NCI-H82 treated with DMSO at 0.1 percent for 48 hours (cell line): ENCODE results near the gene WWTR1.

ENCODE experiments used
- DNase-seq: peaks from one replicate; lab custom pipeline; 2025; ENCODE audit not compliant: unreplicated experiment; lab: John Stamatoyannopoulos, UW

Gene WWTR1

DNA sequence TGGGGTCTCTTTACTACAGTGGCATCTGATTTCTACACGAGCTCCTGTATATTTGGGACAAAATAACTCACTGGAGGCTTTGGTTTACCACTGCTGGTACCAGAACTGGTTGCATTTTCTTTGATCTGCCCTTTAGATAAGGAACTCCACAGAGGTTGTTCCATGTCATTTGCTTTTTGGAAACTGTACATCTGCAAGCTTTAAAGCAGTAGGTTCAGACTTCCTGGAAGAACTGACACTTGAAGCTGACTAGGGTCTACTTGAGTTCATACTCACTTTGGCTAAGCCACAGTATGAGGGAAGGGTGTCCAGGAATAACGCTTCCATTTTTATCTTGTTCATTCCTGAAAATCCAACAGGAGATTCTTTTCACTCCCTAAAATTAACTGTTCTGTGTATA lies 86.4 kb downstream of the WWTR1 start:
- DNase-seq: no peak

GRCh38 chr3:149570016-149570415 lies 87.8 kb downstream of the WWTR1 start:
- DNase-seq: no peak

- DNase-seq: no peak
Measured at GRCh38 chr3:149567381-149567780, 90.4 kb downstream of the WWTR1 start.

GRCh38 chr3:149566292-149566975 lies 91.4 kb downstream of the WWTR1 start:
- no peak for DNase-seq

- no peak for DNase-seq
Measured at GRCh38 chr3:149564079-149564478, 93.7 kb downstream of the WWTR1 start.

GRCh38 chr3:149563114-149563513 lies 94.7 kb downstream of the WWTR1 start:
- no peak for DNase-seq

GRCh38 chr3:149560617-149561016 lies 97.2 kb downstream of the WWTR1 start:
- no peak for DNase-seq

- DNase-seq: no peak
Measured at GRCh38 chr3:149560001-149560400, 97.8 kb downstream of the WWTR1 start.

DNA sequence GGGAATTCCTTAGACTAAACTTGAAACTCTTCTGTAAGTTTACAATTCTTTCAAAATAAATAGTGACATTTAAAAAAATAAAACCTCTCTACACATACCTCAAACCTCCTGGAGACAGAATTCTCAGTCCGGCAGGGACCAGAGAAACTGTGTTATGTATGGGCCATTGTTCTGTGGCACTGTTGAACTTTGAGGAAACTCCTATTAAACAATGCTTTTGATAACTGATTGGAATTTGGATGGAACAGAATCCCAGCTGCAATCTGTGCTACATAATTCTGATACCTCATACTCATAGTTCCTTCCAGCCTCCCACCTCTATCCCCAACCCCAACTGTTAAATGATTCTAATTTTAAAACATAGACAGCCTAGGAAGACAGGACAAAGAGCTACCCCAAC lies 98.3 kb downstream of the WWTR1 start:
- DNase-seq: no peak

- no peak for DNase-seq
Measured at GRCh38 chr3:149555927-149556326, 101.9 kb downstream of the WWTR1 start.

- DNase-seq: no peak
Measured at GRCh38 chr3:149554826-149555225, 103.0 kb downstream of the WWTR1 start.

DNA sequence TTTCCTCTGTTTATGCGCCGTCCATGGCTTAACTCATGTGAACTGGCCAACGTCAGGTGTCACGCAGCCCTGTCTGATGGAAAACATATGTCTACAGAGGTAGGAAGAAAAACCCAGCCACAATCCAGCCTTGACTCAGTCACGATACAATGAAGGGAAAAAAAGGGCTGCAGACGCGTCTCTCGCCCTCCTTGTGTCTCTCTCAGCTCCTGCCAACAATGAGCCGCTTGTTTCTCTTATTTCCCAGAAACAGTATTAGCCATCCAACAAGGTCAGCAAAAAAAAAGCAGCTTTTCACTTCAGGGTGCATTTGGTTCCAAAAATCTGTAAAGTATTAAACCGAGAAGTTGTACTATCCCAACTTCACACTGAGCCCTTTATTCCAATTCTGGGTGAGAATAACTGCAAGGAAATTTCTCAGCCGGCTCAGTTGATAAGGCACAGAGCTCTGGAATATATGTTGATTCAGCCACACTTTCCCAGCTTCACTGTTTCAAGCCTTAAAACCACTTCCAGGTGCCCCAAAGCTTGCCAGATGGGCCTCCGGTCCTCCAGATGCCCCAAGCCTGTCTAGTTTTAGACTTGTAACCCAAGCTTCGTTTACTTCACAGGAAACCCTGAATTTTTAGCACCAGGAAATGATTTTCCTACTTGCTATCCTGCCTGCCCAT lies 103.9 kb downstream of the WWTR1 start:
- no peak for DNase-seq

GRCh38 chr3:149552700-149553099 lies 105.1 kb downstream of the WWTR1 start:
- no peak for DNase-seq

- DNase-seq: no peak
Measured at GRCh38 chr3:149551500-149551899, 106.3 kb downstream of the WWTR1 start.

GRCh38 chr3:149548669-149549065 lies 109.2 kb downstream of the WWTR1 start:
- no peak for DNase-seq

GRCh38 chr3:149547954-149548668 lies 109.7 kb downstream of the WWTR1 start:
- DNase-seq: no peak

DNA sequence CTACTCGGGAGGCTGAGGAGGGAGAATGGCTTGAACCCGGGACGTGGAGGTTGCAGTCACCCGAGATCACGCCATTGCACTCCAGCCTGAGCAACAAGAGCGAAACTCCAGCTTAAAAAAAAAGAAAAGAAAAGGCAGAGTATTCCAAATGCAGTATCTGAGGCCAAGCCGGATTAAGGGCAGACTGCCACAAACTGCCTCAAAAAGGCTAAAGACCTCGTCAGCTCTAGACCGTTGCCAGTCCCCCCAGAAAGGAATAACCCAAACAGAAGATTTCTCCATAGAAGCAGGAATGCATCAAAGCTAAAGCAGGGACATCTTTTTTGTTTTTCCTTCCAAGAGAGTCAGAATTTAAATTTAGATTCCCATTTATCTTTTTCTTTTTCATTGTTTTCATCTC lies 110.4 kb downstream of the WWTR1 start:
- no peak for DNase-seq

GRCh38 chr3:149545049-149545448 lies 112.8 kb downstream of the WWTR1 start:
- DNase-seq: no peak

DNA sequence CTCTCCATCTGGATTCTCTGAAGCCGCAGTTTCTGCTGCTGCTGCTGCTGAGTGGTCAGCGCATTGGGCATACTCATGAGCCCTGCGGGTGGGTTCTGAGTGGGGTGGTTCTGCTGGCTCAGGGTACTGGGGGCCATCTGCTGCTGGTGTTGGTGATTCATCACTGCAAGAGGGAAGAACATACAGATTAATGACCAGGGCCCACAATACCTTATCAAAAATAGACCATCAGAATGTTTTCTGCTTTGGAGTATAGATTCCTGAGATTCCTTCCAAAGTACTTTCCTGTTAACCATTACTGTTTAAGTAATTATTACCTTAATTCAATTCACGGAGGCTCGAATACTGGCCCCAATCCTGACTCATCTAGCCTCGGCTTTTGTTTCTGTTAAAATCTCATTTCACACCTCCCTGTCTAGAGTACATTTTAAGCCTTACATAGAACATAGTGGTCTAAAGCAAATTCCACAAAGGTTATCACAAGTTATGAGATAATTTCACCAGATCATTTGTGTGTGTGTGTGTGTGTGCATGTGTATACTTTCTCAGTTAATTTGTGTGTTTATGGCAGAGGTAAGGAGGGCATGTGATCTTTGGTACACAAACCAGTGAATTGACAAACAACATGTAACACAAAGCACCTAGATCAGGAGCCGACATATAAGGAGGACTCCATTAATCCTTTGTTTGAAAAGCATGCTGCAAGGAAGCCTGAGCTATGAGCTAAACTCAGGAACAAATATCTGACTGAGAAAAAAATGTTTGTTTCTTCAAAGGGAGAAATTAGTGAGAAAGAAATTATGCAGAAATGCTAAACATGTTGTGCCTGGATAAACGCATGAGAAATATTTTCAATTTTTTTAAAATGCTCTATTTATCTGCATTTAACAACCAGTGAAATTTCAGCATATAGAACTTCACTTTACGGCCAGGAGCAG lies 115.2 kb downstream of the WWTR1 start:
- no peak for DNase-seq

GRCh38 chr3:149541091-149541491 lies 116.7 kb downstream of the WWTR1 start:
- DNase-seq: no peak

DNA sequence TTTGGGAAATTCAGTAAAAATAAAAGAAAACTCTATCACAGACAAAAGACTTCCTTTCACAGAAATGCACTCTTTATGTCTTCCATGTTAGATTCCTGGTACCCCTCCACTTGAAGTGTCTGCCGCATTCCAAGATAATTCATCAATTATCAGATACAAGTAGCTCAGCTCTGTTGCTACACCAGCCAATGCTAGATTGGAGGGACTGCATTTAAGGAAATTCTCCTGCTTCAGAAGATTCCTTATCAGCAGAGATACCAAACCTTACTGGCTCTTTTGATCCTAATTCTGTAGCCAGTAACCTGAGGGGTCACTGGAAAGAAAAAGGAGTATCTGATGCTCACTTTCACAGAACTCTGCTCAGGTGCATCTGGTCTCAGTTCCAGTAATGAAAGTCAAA lies 119.5 kb downstream of the WWTR1 start:
- no peak for DNase-seq
